ENCODE data around the gene IGFL1. TPM values are rescaled to one million over a fixed set of nuclear protein-coding genes. Genes with fewer than 3 reads are reported as not detected.

IGFL1 gene
- polyA plus RNA-seq, 2 of the 4 experiments (the other 2 are of a cell fraction) = 0.88 to 1.9 TPM

GRCh38 chr19:46221981-46222610 is 7.4 kb upstream of the IGFL1 start (continued):
- TF ChIP-seq, protein P1, sequence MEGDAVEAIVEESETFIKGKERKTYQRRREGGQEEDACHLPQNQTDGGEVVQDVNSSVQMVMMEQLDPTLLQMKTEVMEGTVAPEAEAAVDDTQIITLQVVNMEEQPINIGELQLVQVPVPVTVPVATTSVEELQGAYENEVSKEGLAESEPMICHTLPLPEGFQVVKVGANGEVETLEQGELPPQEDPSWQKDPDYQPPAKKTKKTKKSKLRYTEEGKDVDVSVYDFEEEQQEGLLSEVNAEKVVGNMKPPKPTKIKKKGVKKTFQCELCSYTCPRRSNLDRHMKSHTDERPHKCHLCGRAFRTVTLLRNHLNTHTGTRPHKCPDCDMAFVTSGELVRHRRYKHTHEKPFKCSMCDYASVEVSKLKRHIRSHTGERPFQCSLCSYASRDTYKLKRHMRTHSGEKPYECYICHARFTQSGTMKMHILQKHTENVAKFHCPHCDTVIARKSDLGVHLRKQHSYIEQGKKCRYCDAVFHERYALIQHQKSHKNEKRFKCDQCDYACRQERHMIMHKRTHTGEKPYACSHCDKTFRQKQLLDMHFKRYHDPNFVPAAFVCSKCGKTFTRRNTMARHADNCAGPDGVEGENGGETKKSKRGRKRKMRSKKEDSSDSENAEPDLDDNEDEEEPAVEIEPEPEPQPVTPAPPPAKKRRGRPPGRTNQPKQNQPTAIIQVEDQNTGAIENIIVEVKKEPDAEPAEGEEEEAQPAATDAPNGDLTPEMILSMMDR (IDR thresholded peaks at IDR 0.05) = no peak
- no peak for TF ChIP-seq ZC3H11A (IDR thresholded peaks at IDR 0.05)
- peak; percentile 84 for TF ChIP-seq MAFK (IDR thresholded peaks at IDR 0.05; ENCODE audit: partially characterized antibody)
- TF ChIP-seq SMC3 (IDR thresholded peaks at IDR 0.05) = peak; percentile 25; the same call in 2 of the 3 replicates
- TF ChIP-seq, protein P2, sequence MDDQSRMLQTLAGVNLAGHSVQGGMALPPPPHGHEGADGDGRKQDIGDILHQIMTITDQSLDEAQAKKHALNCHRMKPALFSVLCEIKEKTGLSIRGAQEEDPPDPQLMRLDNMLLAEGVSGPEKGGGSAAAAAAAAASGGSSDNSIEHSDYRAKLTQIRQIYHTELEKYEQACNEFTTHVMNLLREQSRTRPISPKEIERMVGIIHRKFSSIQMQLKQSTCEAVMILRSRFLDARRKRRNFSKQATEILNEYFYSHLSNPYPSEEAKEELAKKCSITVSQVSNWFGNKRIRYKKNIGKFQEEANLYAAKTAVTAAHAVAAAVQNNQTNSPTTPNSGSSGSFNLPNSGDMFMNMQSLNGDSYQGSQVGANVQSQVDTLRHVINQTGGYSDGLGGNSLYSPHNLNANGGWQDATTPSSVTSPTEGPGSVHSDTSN (IDR thresholded peaks at IDR 0.05) = peak; percentile 68; the same call in 1 of the 2 replicates
- no peak for TF ChIP-seq KDM5A (IDR thresholded peaks at IDR 0.05)
- TF ChIP-seq FOSB (CRISPR knock-in tag; IDR thresholded peaks at IDR 0.05) = no peak
- no peak for TF ChIP-seq NPAS2 (CRISPR knock-in tag; IDR thresholded peaks at IDR 0.05; ENCODE audit: borderline replicate concordance)
- TF ChIP-seq ESRRA (IDR thresholded peaks at IDR 0.05; ENCODE audit: borderline replicate concordance, low read length) = no peak
- TF ChIP-seq TFCP2L1 (CRISPR knock-in tag; IDR thresholded peaks at IDR 0.05) = no peak
- TF ChIP-seq RFX5 (IDR thresholded peaks at IDR 0.05) = no peak
- TF ChIP-seq HDAC2 (IDR thresholded peaks at IDR 0.05) = no peak
- no peak for TF ChIP-seq HMGXB4 (CRISPR knock-in tag; IDR thresholded peaks at IDR 0.05; ENCODE audit: borderline replicate concordance)
- TF ChIP-seq HOXA7 (CRISPR knock-in tag; IDR thresholded peaks at IDR 0.05) = no peak
- peak; percentile 51 to 73; a peak in 2 of 5 replicates for TF ChIP-seq EP300 (IDR thresholded peaks at IDR 0.05)
- peak in 1 of 2 experiments; percentile 80; a peak in 2 of 4 replicates for TF ChIP-seq CEBPB (IDR thresholded peaks at IDR 0.05)
- no peak for TF ChIP-seq RNF2 (IDR thresholded peaks at IDR 0.05; ENCODE audit: borderline replicate concordance, low read depth)
- peak; percentile 83 for TF ChIP-seq EHMT2 (IDR thresholded peaks at IDR 0.05; ENCODE audit: low read depth)
- 0 out of 2 replicates have a peak, but pooled peaks have one; percentile 55 for TF ChIP-seq RCOR1 (IDR thresholded peaks at IDR 0.05; ENCODE audit: low read depth, low read length)
- no peak for TF ChIP-seq CBX8 (IDR thresholded peaks at IDR 0.05)
- TF ChIP-seq REST (IDR thresholded peaks at IDR 0.05) = peak; percentile 93

Measured in A549 (cell line).